ENCODE results near the gene RSPH1. TPM values are rescaled to one million over a fixed set of nuclear protein-coding genes. Genes with fewer than 3 reads are reported as not detected.

The RSPH1 gene
- total RNA-seq, 2 donors from 2014 or later = 1.8 to 2.2 TPM

DNA sequence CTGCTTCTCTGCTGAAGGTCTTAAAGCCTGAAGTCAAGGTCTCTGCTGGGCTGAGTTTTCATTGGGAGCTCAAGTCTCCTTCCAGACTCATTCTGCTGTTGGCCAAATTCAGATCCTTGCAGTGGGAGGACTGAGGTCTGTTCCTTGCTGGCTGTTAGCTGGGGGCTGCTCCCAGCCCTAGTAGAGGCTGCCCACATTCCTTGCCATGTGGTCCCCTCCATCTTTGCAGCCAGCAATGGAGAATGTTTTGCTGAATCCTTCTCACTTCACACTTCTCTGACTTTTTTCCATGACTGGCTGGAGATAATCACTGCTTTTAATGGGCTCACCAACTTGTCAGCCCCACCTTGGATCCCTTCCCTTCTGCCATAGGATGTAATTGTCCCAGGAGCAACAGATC lies 59.1 kb downstream of the RSPH1 start:
- H3K36me3 Mint-ChIP-seq (ENCODE audit: low read depth) = no peaks in the 10 kb centered on the region
- no peak for DNase-seq
- no peak overlapping the region for H3K27ac Mint-ChIP-seq
- H3K4me3 ChIP-seq (ENCODE audit: low read length) = no peak overlapping the region
- H3K27me3 Mint-ChIP-seq (ENCODE audit: insufficient read depth) = peaks cover 20% of the 10 kb centered on the region
- H3K36me3 ChIP-seq (ENCODE audit: control insufficient read depth, insufficient read depth, low read length) = no peaks in the 10 kb centered on the region
- no peaks in the 10 kb centered on the region for H3K4me1 ChIP-seq (ENCODE audit: control insufficient read depth, insufficient read depth, low read length)
- no peaks in the 10 kb centered on the region for H3K4me1 Mint-ChIP-seq
- H3K9me3 ChIP-seq (ENCODE audit: control insufficient read depth, low read length) = peaks cover 4% of the 10 kb centered on the region
- H3K4me3 Mint-ChIP-seq = no peak overlapping the region
- H3K27ac ChIP-seq (ENCODE audit: low read depth, low read length) = no peak overlapping the region
- H3K27me3 ChIP-seq (ENCODE audit: control insufficient read depth, insufficient read depth, low read length, poor library complexity, severe bottlenecking) = no peaks in the 10 kb centered on the region
- no peak overlapping the region for H3K9ac ChIP-seq (ENCODE audit: extremely low read depth, low read length, poor library complexity, severe bottlenecking)
- TF ChIP-seq, protein P1, sequence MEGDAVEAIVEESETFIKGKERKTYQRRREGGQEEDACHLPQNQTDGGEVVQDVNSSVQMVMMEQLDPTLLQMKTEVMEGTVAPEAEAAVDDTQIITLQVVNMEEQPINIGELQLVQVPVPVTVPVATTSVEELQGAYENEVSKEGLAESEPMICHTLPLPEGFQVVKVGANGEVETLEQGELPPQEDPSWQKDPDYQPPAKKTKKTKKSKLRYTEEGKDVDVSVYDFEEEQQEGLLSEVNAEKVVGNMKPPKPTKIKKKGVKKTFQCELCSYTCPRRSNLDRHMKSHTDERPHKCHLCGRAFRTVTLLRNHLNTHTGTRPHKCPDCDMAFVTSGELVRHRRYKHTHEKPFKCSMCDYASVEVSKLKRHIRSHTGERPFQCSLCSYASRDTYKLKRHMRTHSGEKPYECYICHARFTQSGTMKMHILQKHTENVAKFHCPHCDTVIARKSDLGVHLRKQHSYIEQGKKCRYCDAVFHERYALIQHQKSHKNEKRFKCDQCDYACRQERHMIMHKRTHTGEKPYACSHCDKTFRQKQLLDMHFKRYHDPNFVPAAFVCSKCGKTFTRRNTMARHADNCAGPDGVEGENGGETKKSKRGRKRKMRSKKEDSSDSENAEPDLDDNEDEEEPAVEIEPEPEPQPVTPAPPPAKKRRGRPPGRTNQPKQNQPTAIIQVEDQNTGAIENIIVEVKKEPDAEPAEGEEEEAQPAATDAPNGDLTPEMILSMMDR (conservative IDR thresholded peaks at IDR 0.05) = no peak
- H3K9me3 Mint-ChIP-seq = peaks cover 15% of the 10 kb centered on the region

DNA sequence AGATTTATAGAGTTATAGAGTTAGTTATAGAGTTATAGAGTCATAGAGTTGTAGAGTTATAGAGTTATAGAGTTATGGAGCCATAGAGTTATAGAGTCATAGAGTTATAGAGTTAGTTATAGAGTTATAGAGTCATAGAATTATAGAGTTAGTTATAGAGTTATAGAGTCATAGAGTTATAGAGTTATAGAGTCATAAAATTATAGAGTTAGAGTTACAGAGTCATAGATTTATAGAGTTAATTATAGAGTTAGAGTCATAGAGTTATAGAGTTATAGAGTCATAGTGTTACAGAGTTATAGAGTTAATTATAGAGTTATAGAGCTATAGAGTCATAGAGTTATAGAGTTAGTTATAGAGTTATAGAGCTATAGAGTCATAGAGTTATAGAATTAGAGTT lies 60.2 kb downstream of the RSPH1 start:
- Mint-ChIP-seq H3K4me1 (no peaks in the 10 kb centered on the region), H3K27ac (no peak overlapping the region), H3K27me3 (ENCODE audit: insufficient read depth) (peaks cover 20% of the 10 kb centered on the region), H3K9me3 (peaks cover 15% of the 10 kb centered on the region), H3K36me3 (ENCODE audit: low read depth) (no peaks in the 10 kb centered on the region), H3K4me3 (no peak overlapping the region)
- TF ChIP-seq, protein P1 (conservative IDR thresholded peaks at IDR 0.05) = no peak
- Histone ChIP-seq H3K27me3 (ENCODE audit: control insufficient read depth, insufficient read depth, low read length, poor library complexity, severe bottlenecking) (no peaks in the 10 kb centered on the region), H3K4me3 (ENCODE audit: low read length) (no peak overlapping the region), H3K36me3 (ENCODE audit: control insufficient read depth, insufficient read depth, low read length) (no peaks in the 10 kb centered on the region), H3K9ac (ENCODE audit: extremely low read depth, low read length, poor library complexity, severe bottlenecking) (no peak overlapping the region), H3K27ac (ENCODE audit: low read depth, low read length) (no peak overlapping the region), H3K4me1 (ENCODE audit: control insufficient read depth, insufficient read depth, low read length) (no peaks in the 10 kb centered on the region), H3K9me3 (ENCODE audit: control insufficient read depth, low read length) (peaks cover 4% of the 10 kb centered on the region)
- DNase-seq = no peak

DNA sequence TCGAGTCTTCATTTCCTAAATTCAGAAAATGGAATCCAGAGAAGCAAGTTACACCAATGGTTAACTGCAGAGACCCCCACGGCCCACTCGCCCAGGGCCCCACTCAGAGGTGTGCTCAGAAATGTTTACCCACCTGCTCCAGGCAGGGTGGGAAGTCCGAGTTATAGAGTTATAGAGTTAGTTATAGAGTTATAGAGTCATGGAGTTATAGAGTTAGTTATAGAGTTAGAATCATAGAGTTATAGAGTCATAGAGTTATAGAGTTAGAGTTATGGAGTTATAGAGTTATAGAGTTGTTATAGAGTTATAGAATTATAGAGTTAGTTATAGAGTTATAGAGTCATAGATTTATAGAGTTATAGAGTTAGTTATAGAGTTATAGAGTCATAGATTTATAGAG lies 60.6 kb downstream of the RSPH1 start:
- Histone ChIP-seq H3K9me3 (ENCODE audit: control insufficient read depth, low read length) (peaks cover 4% of the 10 kb centered on the region), H3K9ac (ENCODE audit: extremely low read depth, low read length, poor library complexity, severe bottlenecking) (no peak overlapping the region), H3K36me3 (ENCODE audit: control insufficient read depth, insufficient read depth, low read length) (no peaks in the 10 kb centered on the region), H3K27me3 (ENCODE audit: control insufficient read depth, insufficient read depth, low read length, poor library complexity, severe bottlenecking) (no peaks in the 10 kb centered on the region), H3K4me1 (ENCODE audit: control insufficient read depth, insufficient read depth, low read length) (no peaks in the 10 kb centered on the region), H3K27ac (ENCODE audit: low read depth, low read length) (no peak overlapping the region), H3K4me3 (ENCODE audit: low read length) (no peak overlapping the region)
- Mint-ChIP-seq H3K4me1 (no peaks in the 10 kb centered on the region), H3K36me3 (ENCODE audit: low read depth) (no peaks in the 10 kb centered on the region), H3K9me3 (peaks cover 15% of the 10 kb centered on the region), H3K27me3 (ENCODE audit: insufficient read depth) (peaks cover 20% of the 10 kb centered on the region), H3K27ac (no peak overlapping the region), H3K4me3 (no peak overlapping the region)
- DNase-seq = no peak
- TF ChIP-seq, protein P1 (conservative IDR thresholded peaks at IDR 0.05) = no peak
- WGBS, 2 experiments (ENCODE audit: insufficient coverage in 1 of 2, insufficient read length in 1 of 2) = 69 to 79% methylated on average over 4 of the region's 4 CpGs

Data from endodermal cell (in vitro differentiated cells).